Osteoblast (primary cell): ENCODE results near the gene EPN1. TPM values are rescaled to one million over a fixed set of nuclear protein-coding genes. Genes with fewer than 3 reads are reported as not detected.
A peak's percentile ranks its signal among the peaks of the same experiment; 100 is the strongest.

Experiments used
- DNase-seq: peaks from one replicate; pipeline ENCODE4 v3.0.0; 2011; ENCODE audit warnings: low spot score, mixed read lengths; ENCODE audit not compliant: insufficient read length; ENCODE audit errors: missing footprints
- H2AFZ ChIP-seq: 2 replicates; pipeline ENCODE4 v1.6.0; 2011; ENCODE audit warnings: mild to moderate bottlenecking, low read length
- H3K27ac ChIP-seq: 2 replicates; pipeline ENCODE4 v1.5.1; 2011; ENCODE audit warnings: mild to moderate bottlenecking, low read depth, low read length, moderate library complexity
- H3K27me3 ChIP-seq: 2 replicates; pipeline ENCODE4 v1.6.0; 2012; ENCODE audit warnings: mild to moderate bottlenecking, control low read depth, inconsistent platforms, low read length, moderate library complexity; ENCODE audit not compliant: insufficient read depth
- H3K36me3 ChIP-seq: 2 replicates; pipeline ENCODE4 v1.5.1; 2011; ENCODE audit warnings: mild to moderate bottlenecking, low read length, control low read depth, moderate library complexity; ENCODE audit not compliant: insufficient read depth
- H3K4me1 ChIP-seq: 2 replicates; pipeline ENCODE4 v1.5.1; 2011; ENCODE audit warnings: mild to moderate bottlenecking, low read length, control low read depth, moderate library complexity; ENCODE audit not compliant: insufficient read depth
- H3K4me2 ChIP-seq: 2 replicates; pipeline ENCODE4 v1.6.0; 2011; ENCODE audit warnings: mild to moderate bottlenecking, low read length; ENCODE audit not compliant: insufficient read depth
- H3K4me3 ChIP-seq: fragments of 200-600 bp; sonication (generic); 3 replicates; pipeline ENCODE4 v1.5.1; 2012; ENCODE audit warnings: mild to moderate bottlenecking, low read length, inconsistent platforms; ENCODE audit not compliant: insufficient read depth
- H3K79me2 ChIP-seq: 2 replicates; pipeline ENCODE4 v1.6.0; 2012; ENCODE audit warnings: mild to moderate bottlenecking, low read length, control low read depth, inconsistent platforms; ENCODE audit not compliant: insufficient read depth
- H3K9me3 ChIP-seq: 2 replicates; pipeline ENCODE4 v1.5.1; 2011; ENCODE audit warnings: low read depth, low read length, control low read depth
- H4K20me1 ChIP-seq: 2 replicates; pipeline ENCODE4 v1.6.0; 2012; ENCODE audit warnings: mild to moderate bottlenecking, low read length, control low read depth; ENCODE audit not compliant: insufficient read depth
- CTCF ChIP-seq: IDR thresholded peaks from 2 replicates; pipeline ENCODE4 v1.5.1; 2011; ENCODE audit warnings: mild to moderate bottlenecking, low read depth, low read length, moderate library complexity; ENCODE audit errors: extremely low read depth
- total RNA-seq: library from RNA; depleted of rRNA; stranded (reverse); fragments of >200 nt; gene quantifications from 2 replicates; pipeline ENCODE4 v1.2.3, GENCODE V29; 2012

EPN1 gene
- total RNA-seq, result 25.0 and 31.5 TPM in 2 replicates

- H3K4me1 ChIP-seq, result peaks cover 32% of the 10 kb centered on the region
- H3K36me3 ChIP-seq, result peaks cover 41% of the 10 kb centered on the region
- DNase-seq, result peak; percentile 100
- H3K27me3 ChIP-seq, result no peaks in the 10 kb centered on the region
- peak within 1 kb of the TSS; percentile 97 for H3K4me3 ChIP-seq
- H3K27ac ChIP-seq, result peak within 1 kb of the TSS; percentile 85
- peak within 1 kb of the TSS; percentile 74 for H2AFZ ChIP-seq
- H3K4me2 ChIP-seq, result peak within 1 kb of the TSS; percentile 98
- no peaks in the 10 kb centered on the region for H3K9me3 ChIP-seq
- peaks cover 78% of the 10 kb centered on the region for H4K20me1 ChIP-seq
- peaks cover 89% of the 10 kb centered on the region for H3K79me2 ChIP-seq
- no peak for TF ChIP-seq CTCF
Observed at GRCh38 chr19:55674841-55675660, at the start of gene EPN1. Gene EPN1, plus strand, starts transcription at chr19:55675226. Its CDS starts 3,402 bp downstream, at chr19:55678628.

- Histone ChIP-seq H3K36me3 (no peaks in the 10 kb centered on the region), H3K9me3 (no peaks in the 10 kb centered on the region), H3K27ac (no peak overlapping the region), H2AFZ (no peak overlapping the region), H3K27me3 (no peaks in the 10 kb centered on the region), H3K4me3 (no peak overlapping the region), H3K79me2 (peaks cover 4% of the 10 kb centered on the region), H3K4me2 (no peak overlapping the region), H3K4me1 (peaks cover 4% of the 10 kb centered on the region), H4K20me1 (peaks cover 5% of the 10 kb centered on the region)
- no peak for DNase-seq
- TF ChIP-seq CTCF, result no peak
Observed at GRCh38 chr19:55626350-55626749, 48.7 kb upstream of the EPN1 start.

GRCh38 chr19:55632463-55632834 lies 42.6 kb upstream of the EPN1 start:
- peak; percentile 86 for TF ChIP-seq CTCF
- Histone ChIP-seq H3K4me3 (no peak overlapping the region), H3K9me3 (no peaks in the 10 kb centered on the region), H3K27ac (no peak overlapping the region), H2AFZ (peak overlapping the region; percentile 86), H3K4me2 (no peak overlapping the region), H3K4me1 (peaks cover 13% of the 10 kb centered on the region), H3K27me3 (no peaks in the 10 kb centered on the region), H3K79me2 (peaks cover 28% of the 10 kb centered on the region), H3K36me3 (no peaks in the 10 kb centered on the region), H4K20me1 (peaks cover 7% of the 10 kb centered on the region)
- peak; percentile 93 for DNase-seq

GRCh38 chr19:55633861-55634260 lies 41.2 kb upstream of the EPN1 start:
- H3K27ac ChIP-seq, result no peak overlapping the region
- peaks cover 13% of the 10 kb centered on the region for H3K4me1 ChIP-seq
- peaks cover 7% of the 10 kb centered on the region for H4K20me1 ChIP-seq
- H2AFZ ChIP-seq, result peak overlapping the region; percentile 85
- H3K27me3 ChIP-seq, result no peaks in the 10 kb centered on the region
- no peak overlapping the region for H3K4me3 ChIP-seq
- H3K4me2 ChIP-seq, result peak overlapping the region; percentile 93
- peak; percentile 8 for DNase-seq
- peaks cover 39% of the 10 kb centered on the region for H3K79me2 ChIP-seq
- no peak for TF ChIP-seq CTCF
- no peaks in the 10 kb centered on the region for H3K9me3 ChIP-seq
- H3K36me3 ChIP-seq, result no peaks in the 10 kb centered on the region
